ENCODE measurements around the gene RPGRIP1L.

RPGRIP1L gene

GRCh38 chr16:53666786-53667415 lies 36.8 kb downstream of the RPGRIP1L start:
- DNase-seq (ENCODE audit: low read depth in 1 of 2, low spot score in 1 of 2) = no peak
- no peak for TF ChIP-seq GABPA (IDR thresholded peaks at IDR 0.05; ENCODE audit: low read depth)
- TF ChIP-seq POLR2AphosphoS5 (IDR thresholded peaks at IDR 0.05; ENCODE audit: low read depth) = no peak
- TF ChIP-seq CTCF (IDR thresholded peaks at IDR 0.05; ENCODE audit: insufficient read depth, low read length) = no peak
- TF ChIP-seq SPI1 (IDR thresholded peaks at IDR 0.05; ENCODE audit: borderline replicate concordance, low read depth) = no peak
- no peak for TF ChIP-seq REST (IDR thresholded peaks at IDR 0.05; ENCODE audit: insufficient replicate concordance, low read depth)
- Histone ChIP-seq H3K4me3 (replicated peaks; ENCODE audit: insufficient read depth, low read length) (no peak overlapping the region), H3K27me3 (ENCODE audit: insufficient read depth, poor library complexity, severe bottlenecking) (no peaks in the 10 kb centered on the region), H3K27ac (replicated peaks) (no peak overlapping the region)

- no peak for TF ChIP-seq POLR2AphosphoS5 (IDR thresholded peaks at IDR 0.05; ENCODE audit: low read depth)
- no peak for TF ChIP-seq CTCF (IDR thresholded peaks at IDR 0.05; ENCODE audit: insufficient read depth, low read length)
- no peak for TF ChIP-seq GABPA (IDR thresholded peaks at IDR 0.05; ENCODE audit: low read depth)
- no peak for TF ChIP-seq SPI1 (IDR thresholded peaks at IDR 0.05; ENCODE audit: borderline replicate concordance, low read depth)
- no peak for TF ChIP-seq REST (IDR thresholded peaks at IDR 0.05; ENCODE audit: insufficient replicate concordance, low read depth)
- Histone ChIP-seq H3K27me3 (ENCODE audit: insufficient read depth, poor library complexity, severe bottlenecking) (no peaks in the 10 kb centered on the region), H3K27ac (replicated peaks) (no peak overlapping the region), H3K4me3 (replicated peaks; ENCODE audit: insufficient read depth, low read length) (no peak overlapping the region)
- DNase-seq (ENCODE audit: low read depth in 1 of 2, low spot score in 1 of 2) = no peak
These were observed 38.8 kb downstream of the RPGRIP1L start for GRCh38 chr16:53664724-53665345.

DNA sequence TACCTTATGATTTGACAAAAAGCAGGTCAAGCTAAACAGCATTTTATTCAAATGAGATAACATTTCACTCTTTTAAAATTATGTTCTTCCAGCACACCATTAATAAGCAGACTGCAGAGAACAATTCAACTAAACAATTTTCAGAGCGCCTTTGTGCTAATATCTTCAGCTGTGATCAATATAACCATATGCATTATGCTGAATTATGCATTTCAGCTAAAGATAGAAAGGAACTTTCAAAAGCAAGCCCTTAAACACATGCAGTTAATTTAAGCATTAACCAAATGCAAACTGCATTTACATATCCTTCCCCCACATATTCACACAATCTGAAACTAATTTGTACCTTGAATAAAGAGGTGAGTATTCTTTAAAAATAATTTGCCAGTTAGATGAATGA lies 41.6 kb downstream of the RPGRIP1L start:
- Histone ChIP-seq H3K27ac (replicated peaks) (no peak overlapping the region), H3K27me3 (ENCODE audit: insufficient read depth, poor library complexity, severe bottlenecking) (no peaks in the 10 kb centered on the region), H3K4me3 (replicated peaks; ENCODE audit: insufficient read depth, low read length) (no peak overlapping the region)
- TF ChIP-seq CTCF (IDR thresholded peaks at IDR 0.05; ENCODE audit: insufficient read depth, low read length) = no peak
- TF ChIP-seq REST (IDR thresholded peaks at IDR 0.05; ENCODE audit: insufficient replicate concordance, low read depth) = no peak
- no peak for TF ChIP-seq SPI1 (IDR thresholded peaks at IDR 0.05; ENCODE audit: borderline replicate concordance, low read depth)
- no peak for TF ChIP-seq GABPA (IDR thresholded peaks at IDR 0.05; ENCODE audit: low read depth)
- TF ChIP-seq POLR2AphosphoS5 (IDR thresholded peaks at IDR 0.05; ENCODE audit: low read depth) = no peak
- DNase-seq (ENCODE audit: low read depth in 1 of 2, low spot score in 1 of 2) = no peak
